Spleen (tissue), 11 donors: ENCODE results near the gene SPAG5. TPM values are rescaled to one million over a fixed set of nuclear protein-coding genes. Genes with fewer than 3 reads are reported as not detected.
A peak's percentile ranks its signal among the peaks of the same experiment; 100 is the strongest.

ENCODE experiments used
- DNase-seq: peaks from one replicate; pipeline ENCODE4 v3.0.0-alpha.2; 2020
- H3K27ac ChIP-seq, 8 donors: fragments of 200-600 bp; sonication (generic) in 7 of 8; 1 replicate in 4 of 8; 2 replicates in 4 of 8; pipeline versions ENCODE4 v1.5.0 to v1.8.0; 2016 to 2021; ENCODE audit warnings: inconsistent platforms in 4 of 8, mild to moderate bottlenecking in 4 of 8, moderate library complexity in 1 of 8
- H3K27me3 ChIP-seq, 7 donors: fragments of 200-600 bp; sonication (generic) in 6 of 7; replicated peaks in 1 of 7; 1 replicate in 4 of 7; 2 replicates in 3 of 7; pipeline versions ENCODE4 v1.5.0 to v1.8.0; 2016 to 2021; ENCODE audit warnings: inconsistent platforms in 3 of 7, mild to moderate bottlenecking in 1 of 7
- H3K36me3 ChIP-seq, 6 donors: fragments of 200-600 bp; sonication (generic) in 5 of 6; 1 replicate in 4 of 6; 2 replicates in 2 of 6; pipeline versions ENCODE4 v1.5.0 to v1.8.0; 2016 to 2021; ENCODE audit warnings: inconsistent platforms in 2 of 6
- H3K4me1 ChIP-seq, 6 donors: fragments of 200-600 bp; sonication (generic) in 5 of 6; 1 replicate in 3 of 6; 2 replicates in 3 of 6; pipeline versions ENCODE4 v1.5.0 to v1.8.0; 2016 to 2021; ENCODE audit warnings: inconsistent platforms in 3 of 6
- H3K4me3 ChIP-seq, 8 donors: fragments of 200-600 bp; sonication (generic) in 7 of 8; 1 replicate in 4 of 8; 2 replicates in 4 of 8; pipeline versions ENCODE4 v1.5.0 to v1.8.0; 2016 to 2021; ENCODE audit warnings: inconsistent platforms in 4 of 8, mild to moderate bottlenecking in 4 of 8, moderate library complexity in 2 of 8
- H3K9me3 ChIP-seq, 8 donors: fragments of 200-600 bp; sonication (generic) in 7 of 8; 1 replicate in 4 of 8; 2 replicates in 4 of 8; pipeline versions ENCODE4 v1.5.0 to v1.8.0; 2016 to 2021; ENCODE audit warnings: inconsistent platforms in 4 of 8
- CTCF ChIP-seq, 11 experiments: fragments of 200-600 bp in 7 of 11; fragments of 450-650 bp in 4 of 11; sonication (generic) in 4 of 11; IDR thresholded peaks in 8 of 11; conservative IDR thresholded peaks in 3 of 11; 1 replicate in 7 of 11; 2 replicates in 4 of 11; pipeline versions ENCODE4 v1.4.0 to v1.8.0; 2016 to 2021; ENCODE audit warnings: antibody characterized with exemption in 11 of 11, inconsistent platforms in 4 of 11, mild to moderate bottlenecking in 1 of 11
- POLR2A ChIP-seq, 3 donors: fragments of 450-650 bp; IDR thresholded peaks; one replicate each; pipeline ENCODE4 v1.5.1; 2017; ENCODE audit warnings: antibody characterized with exemption in 3 of 3, mild to moderate bottlenecking in 1 of 3
- POLR2AphosphoS5 ChIP-seq, 3 donors: sonication (generic); formaldehyde crosslinking; IDR thresholded peaks; one replicate each; pipeline ENCODE4 v1.5.1; 2017; ENCODE audit warnings: antibody characterized with exemption in 3 of 3
- WGBS, 5 donors: extraction: QIAGEN DNeasy Blood & Tissue Kit in 3 of 5; methylation state at CpG; one replicate each; pipeline versions ENCODE4 v1.1.5 to v1.1.7; 2013 to 2018; 5-methylcytosine and 5-hydroxymethylcytosine counted together
- intact Hi-C: fragments of 100-400 bp; cut with DNase I; formaldehyde crosslinking; loops from one replicate; pipeline ENCODE4 v1.15.0; 2023; ENCODE audit warnings: low total_unique reads
- polyA plus RNA-seq, 3 donors: library from polyadenylated mRNA; stranded (reverse); fragments of 200-250 nt; gene quantifications; one replicate each; pipeline ENCODE4 v1.2.1, GENCODE V29; 2013
- total RNA-seq, 7 donors: library from RNA; depleted of rRNA in 3 of 7; stranded (reverse); fragments of >200 nt in 3 of 7; fragmentation: NEBNext Ultra II Directional in 4 of 7; extraction: Animal tissue kit (Norgen Biotek cat#: 25700) in 4 of 7; gene quantifications; one replicate each; pipeline versions ENCODE4 v1.1.0 to v1.2.1, GENCODE V29; 2016 to 2021
- donor health status: healthy with polysubstance abuse.
- donor health status: DM: no; HTN: no; CAD: no; lungs with moderate emphysema.
- donor health status: DM: no; HTN: no; CAD: no.
- donor health status: Bipolar disorder and iron deficiency.
- donor health status: healthy.
- donor health status: DM: no; HTN: no; CAD: no.
- donor health status: DM: yes; HTN: yes; CAD: no.

Gene SPAG5
- total and polyA plus RNA-seq, 10 donors = 6.2 to 19.7 (median 14.6) TPM

- Histone ChIP-seq H3K4me1 (peaks cover 15 to 41% (median 26%) of the 10 kb centered on the region in 6 donors), H3K36me3 (peaks cover 0 to 78% (median 55%) of the 10 kb centered on the region in 6 donors), H3K27me3 (no peaks in the 10 kb centered on the region), H3K27ac (peak overlapping the region in 1 of 8 donors; percentile 17), H3K4me3 (no peak overlapping the region), H3K9me3 (no peaks in the 10 kb centered on the region)
- TF ChIP-seq POLR2A (IDR thresholded peaks at IDR 0.05) (no peak), POLR2AphosphoS5 (IDR thresholded peaks at IDR 0.05) (no peak), CTCF (IDR thresholded peaks at IDR 0.05 in 8 of 11, conservative IDR thresholded peaks at IDR 0.05 in 3 of 11) (no peak)
- intact Hi-C loops = no loop called here
- DNase-seq = no peak
- 91 to 98% (median 94%) methylated on average over 3 of the region's 3 CpGs for WGBS, 5 donors
Measured at GRCh38 chr17:28563475-28563874, 35.4 kb downstream of the SPAG5 start.

- intact Hi-C loops = no loop called here
- DNase-seq = no peak
- H3K27me3 ChIP-seq = no peaks in the 10 kb centered on the region
- H3K4me1 ChIP-seq = peaks cover 16 to 43% (median 28%) of the 10 kb centered on the region in 6 donors
- no peak overlapping the region for H3K4me3 ChIP-seq
- H3K9me3 ChIP-seq = no peaks in the 10 kb centered on the region
- 91 to 96% (median 94%) methylated on average over 3 of the region's 3 CpGs for WGBS, 5 donors
- H3K27ac ChIP-seq = no peak overlapping the region
- H3K36me3 ChIP-seq = peaks cover 0 to 71% (median 61%) of the 10 kb centered on the region in 6 donors
- TF ChIP-seq POLR2A (IDR thresholded peaks at IDR 0.05) (no peak), CTCF (IDR thresholded peaks at IDR 0.05 in 8 of 11, conservative IDR thresholded peaks at IDR 0.05 in 3 of 11) (no peak), POLR2AphosphoS5 (IDR thresholded peaks at IDR 0.05) (no peak)
Measured at GRCh38 chr17:28555022-28555421, 43.8 kb downstream of the SPAG5 start.

GRCh38 chr17:28554565-28554964, 44.3 kb downstream of the SPAG5 start:
- Histone ChIP-seq H3K9me3 (no peaks in the 10 kb centered on the region), H3K4me1 (peaks cover 21 to 48% (median 33%) of the 10 kb centered on the region in 6 donors), H3K27ac (no peak overlapping the region), H3K36me3 (peaks cover 0 to 67% (median 57%) of the 10 kb centered on the region in 6 donors), H3K4me3 (no peak overlapping the region), H3K27me3 (no peaks in the 10 kb centered on the region)
- intact Hi-C loops = no loop called here
- DNase-seq = no peak
- TF ChIP-seq POLR2AphosphoS5 (IDR thresholded peaks at IDR 0.05) = no peak
- 84 to 96% (median 87%) methylated on average over 6 of the region's 6 CpGs for WGBS, 5 donors

GRCh38 chr17:28553000-28553505, 45.8 kb downstream of the SPAG5 start:
- Histone ChIP-seq H3K27me3 (no peaks in the 10 kb centered on the region), H3K4me1 (peaks cover 34 to 63% (median 48%) of the 10 kb centered on the region in 6 donors), H3K36me3 (peaks cover 0 to 52% (median 45%) of the 10 kb centered on the region in 6 donors), H3K9me3 (no peaks in the 10 kb centered on the region), H3K27ac (peak overlapping the region in 6 of 8 donors; percentile 83 to 91 (median 90)), H3K4me3 (peak overlapping the region in 4 of 8 donors; percentile 84 to 99 (median 91))
- WGBS, 5 donors = 86 to 95% (median 87%) methylated on average over 5 of the region's 5 CpGs
- TF ChIP-seq POLR2AphosphoS5 (IDR thresholded peaks at IDR 0.05) (no peak), POLR2A (IDR thresholded peaks at IDR 0.05) (no peak), CTCF (IDR thresholded peaks at IDR 0.05 in 8 of 11, conservative IDR thresholded peaks at IDR 0.05 in 3 of 11) (no peak)
- peak; percentile 25 for DNase-seq
- intact Hi-C loops = no loop called here
